ENCODE measurements around the gene RBM42.

DNA sequence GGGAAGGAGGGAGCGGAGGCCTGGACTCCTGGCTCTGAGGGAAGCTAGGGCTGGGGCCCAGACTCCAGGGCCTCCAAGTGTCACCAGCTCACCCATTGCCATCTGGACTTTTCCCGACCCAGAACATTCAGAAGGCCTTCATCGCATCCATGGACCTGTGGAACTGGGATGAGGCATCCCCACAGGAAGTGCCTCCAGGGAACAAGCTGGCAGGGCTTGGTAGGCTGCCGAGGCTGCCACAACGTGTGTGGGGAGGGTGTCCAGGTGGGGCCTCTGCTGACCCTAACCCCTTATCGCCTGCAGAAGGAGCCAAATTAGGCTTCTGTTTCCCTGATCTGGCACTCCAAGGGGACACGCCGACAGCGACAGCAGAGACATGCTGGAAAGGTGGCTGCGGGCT, 13.5 kb downstream of the RBM42 start:
- TF ChIP-seq CTCF (conservative IDR thresholded peaks at IDR 0.05; ENCODE audit: low read depth, low read length): no peak
- TF ChIP-seq EZH2 (IDR thresholded peaks at IDR 0.05; ENCODE audit: low read length, unreplicated experiment): no peak
